A673 (cell line): ENCODE measurements around the gene TLDC2.

ENCODE experiments used
- EZH2 ChIP-seq: fragments of 200-600 bp; sonication (generic); IDR thresholded peaks from 2 replicates; pipeline ENCODE4 v1.6.1; 2017; ENCODE audit warnings: borderline replicate concordance, low read depth, mild to moderate bottlenecking, mixed read lengths, antibody characterized with exemption, low read length; ENCODE audit not compliant: poor library complexity, severe bottlenecking
- TF ChIP-seq, protein P1 (sequence below): fragments of 300-800, 200-600 bp; sonication (generic); conservative IDR thresholded peaks from 2 replicates; pipeline ENCODE4 v1.5.1; 2017; ENCODE audit warnings: low read depth, mild to moderate bottlenecking, antibody characterized with exemption, low read length, moderate library complexity, mixed read lengths

DNA sequence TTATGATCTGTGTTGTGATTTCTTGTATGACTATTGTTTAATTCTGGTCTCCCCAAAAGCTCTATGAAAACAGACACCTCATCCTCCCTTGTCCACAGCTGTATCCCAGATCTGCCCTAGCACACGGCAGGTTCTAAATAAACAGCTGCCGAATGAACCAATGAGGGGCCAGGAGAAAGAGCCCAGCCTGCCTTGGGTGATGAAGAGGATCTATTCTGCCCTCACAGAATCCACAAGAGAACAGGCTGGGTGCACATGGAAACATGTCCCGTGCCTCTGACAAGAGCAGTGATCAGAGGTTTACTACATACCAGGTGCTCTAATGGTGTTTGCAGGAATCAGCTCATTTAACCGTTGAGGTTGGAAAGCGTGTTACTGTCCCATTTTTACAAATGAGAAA lies 15.6 kb upstream of the TLDC2 start:
- TF ChIP-seq, protein P1, sequence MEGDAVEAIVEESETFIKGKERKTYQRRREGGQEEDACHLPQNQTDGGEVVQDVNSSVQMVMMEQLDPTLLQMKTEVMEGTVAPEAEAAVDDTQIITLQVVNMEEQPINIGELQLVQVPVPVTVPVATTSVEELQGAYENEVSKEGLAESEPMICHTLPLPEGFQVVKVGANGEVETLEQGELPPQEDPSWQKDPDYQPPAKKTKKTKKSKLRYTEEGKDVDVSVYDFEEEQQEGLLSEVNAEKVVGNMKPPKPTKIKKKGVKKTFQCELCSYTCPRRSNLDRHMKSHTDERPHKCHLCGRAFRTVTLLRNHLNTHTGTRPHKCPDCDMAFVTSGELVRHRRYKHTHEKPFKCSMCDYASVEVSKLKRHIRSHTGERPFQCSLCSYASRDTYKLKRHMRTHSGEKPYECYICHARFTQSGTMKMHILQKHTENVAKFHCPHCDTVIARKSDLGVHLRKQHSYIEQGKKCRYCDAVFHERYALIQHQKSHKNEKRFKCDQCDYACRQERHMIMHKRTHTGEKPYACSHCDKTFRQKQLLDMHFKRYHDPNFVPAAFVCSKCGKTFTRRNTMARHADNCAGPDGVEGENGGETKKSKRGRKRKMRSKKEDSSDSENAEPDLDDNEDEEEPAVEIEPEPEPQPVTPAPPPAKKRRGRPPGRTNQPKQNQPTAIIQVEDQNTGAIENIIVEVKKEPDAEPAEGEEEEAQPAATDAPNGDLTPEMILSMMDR, result no peak
- no peak for TF ChIP-seq EZH2
